WI38 (cell line): ENCODE data around the gene C10orf120.

Experiments used
- H3K4me3 ChIP-seq: 2 replicates; pipeline ENCODE4 v1.5.1; 2011; ENCODE audit warnings: low read depth, mild to moderate bottlenecking, control low read depth, low read length
- CTCF ChIP-seq: IDR thresholded peaks from 2 replicates; pipeline ENCODE4 v1.5.1; 2012; ENCODE audit warnings: low read depth, mild to moderate bottlenecking, control low read depth, low read length

The C10orf120 gene

DNA sequence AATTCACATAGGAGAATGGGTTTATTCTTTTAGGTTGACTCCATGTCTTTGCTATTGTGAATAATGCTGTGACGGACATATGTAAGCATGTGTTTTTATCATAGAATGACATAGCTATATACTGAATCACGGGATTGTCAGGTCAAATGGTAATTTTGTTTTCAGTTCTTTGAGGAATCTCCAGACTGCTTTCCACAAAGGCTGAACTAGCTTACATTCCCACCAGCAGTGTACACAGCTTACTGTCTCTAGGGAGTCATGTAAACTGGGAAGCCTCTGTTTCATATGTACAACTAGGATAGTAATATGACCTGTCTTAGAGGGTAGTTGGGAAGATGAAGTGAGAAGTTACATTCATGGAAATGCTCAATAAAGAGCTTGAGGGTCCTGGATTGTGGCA lies 6.8 kb upstream of the C10orf120 start:
- TF ChIP-seq CTCF: no peak
- H3K4me3 ChIP-seq: no peak overlapping the region

GRCh38 chr10:122703483-122704448 lies 4.1 kb upstream of the C10orf120 start:
- H3K4me3 ChIP-seq: no peak overlapping the region
- TF ChIP-seq CTCF: peak; percentile 51

- TF ChIP-seq CTCF: no peak
- H3K4me3 ChIP-seq: no peak overlapping the region
Observed at GRCh38 chr10:122702275-122702674, 2.6 kb upstream of the C10orf120 start.

- no peak overlapping the region for H3K4me3 ChIP-seq
- TF ChIP-seq CTCF: no peak
Observed at GRCh38 chr10:122701652-122702051, 2.0 kb upstream of the C10orf120 start.

GRCh38 chr10:122696687-122697086 lies 3.0 kb downstream of the C10orf120 start:
- TF ChIP-seq CTCF: no peak

DNA sequence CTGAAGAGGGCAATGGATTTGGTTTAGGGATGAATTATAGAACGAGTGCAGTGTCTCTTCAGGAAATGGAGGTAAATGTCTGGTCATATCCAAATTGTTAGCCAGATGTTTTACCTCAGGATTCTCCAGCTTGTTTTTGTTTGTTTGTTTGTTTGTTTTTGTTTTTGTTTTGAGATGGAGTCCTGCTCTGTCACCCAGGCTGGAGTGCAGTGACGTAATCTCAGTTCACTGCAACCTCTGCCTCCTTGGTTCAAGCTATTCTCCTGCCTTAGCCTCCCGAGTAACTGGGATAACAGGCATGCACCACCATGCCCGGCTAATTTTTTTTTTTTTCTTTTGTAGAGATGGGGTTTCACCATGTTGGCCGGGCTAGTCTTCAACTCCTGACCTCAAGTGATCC lies 6.9 kb downstream of the C10orf120 start:
- TF ChIP-seq CTCF: no peak
- no peak overlapping the region for H3K4me3 ChIP-seq

More at GRCh38 chr10:122696687-122697086, 3.0 kb downstream of the C10orf120 start:
- no peak overlapping the region for H3K4me3 ChIP-seq

DNA sequence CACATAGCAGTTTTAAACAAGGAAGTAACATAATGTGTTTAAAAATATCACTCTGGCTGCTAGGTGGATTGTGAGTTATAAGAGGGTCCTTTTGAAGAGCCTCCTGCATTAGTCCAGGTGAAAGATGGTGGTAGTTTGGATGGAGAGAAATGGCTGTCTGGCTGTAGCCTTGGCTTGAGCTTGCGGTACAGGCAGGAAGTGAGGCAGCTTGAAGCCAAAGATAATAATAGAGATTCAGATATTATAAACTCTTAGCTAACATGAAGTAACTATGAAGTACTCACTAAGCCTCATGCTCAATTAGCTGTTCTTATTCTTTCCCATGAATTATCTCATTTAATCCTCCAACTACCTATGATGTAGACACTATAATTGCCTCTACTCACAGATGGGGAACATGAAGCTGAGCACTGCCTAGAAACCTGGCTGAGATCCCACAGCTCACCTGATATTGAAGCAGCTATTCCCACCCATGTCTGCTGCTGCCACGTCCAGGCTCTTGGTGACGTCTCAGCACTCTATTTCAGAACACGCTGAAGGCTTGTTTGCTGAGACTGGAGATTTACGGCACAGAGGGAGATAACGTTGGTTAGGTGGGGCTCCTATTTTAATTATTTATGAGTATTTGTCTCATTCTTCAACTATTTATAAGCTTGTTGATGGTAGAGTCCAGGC lies 10.4 kb downstream of the C10orf120 start:
- H3K4me3 ChIP-seq: no peak overlapping the region
- no peak for TF ChIP-seq CTCF
